Parathyroid adenoma (tissue), 2 donors: Measurements from ENCODE around the gene SUPT4H1.

Experiments used
- H2AFZ ChIP-seq: fragments of 300-600 bp; sonication (generic); one replicate; pipeline ENCODE4 v1.7.0; 2017; ENCODE audit warnings: antibody characterized with exemption, mild to moderate bottlenecking
- H3K27ac ChIP-seq: fragments of 300-600 bp; sonication (generic); one replicate; pipeline ENCODE4 v1.7.0; 2017
- H3K27me3 ChIP-seq: fragments of 300-600 bp; sonication (generic); one replicate; pipeline ENCODE4 v1.7.0; 2017; ENCODE audit warnings: low read length; ENCODE audit not compliant: control insufficient read depth, insufficient read depth
- H3K36me3 ChIP-seq: fragments of 300-600 bp; sonication (generic); one replicate; pipeline ENCODE4 v1.7.0; 2017; ENCODE audit warnings: low read length; ENCODE audit not compliant: control insufficient read depth, insufficient read depth
- H3K4me1 ChIP-seq: fragments of 300-600 bp; sonication (generic); one replicate; pipeline ENCODE4 v1.7.0; 2017; ENCODE audit warnings: control low read depth
- H3K4me2 ChIP-seq: fragments of 300-600 bp; sonication (generic); one replicate; pipeline ENCODE4 v1.7.0; 2017; ENCODE audit warnings: low read length
- H3K4me3 ChIP-seq: fragments of 300-600 bp; sonication (generic); one replicate; pipeline ENCODE4 v1.7.0; 2017; ENCODE audit warnings: low read depth, low read length
- H3K79me2 ChIP-seq: fragments of 300-600 bp; sonication (generic); one replicate; pipeline ENCODE4 v1.7.0; 2017; ENCODE audit warnings: control low read depth
- H3K9ac ChIP-seq: fragments of 300-600 bp; sonication (generic); one replicate; pipeline ENCODE4 v1.7.0; 2017; ENCODE audit warnings: mild to moderate bottlenecking
- H3K9me3 ChIP-seq: fragments of 300-600 bp; sonication (generic); one replicate; pipeline ENCODE4 v1.7.0; 2017; ENCODE audit warnings: low read length; ENCODE audit not compliant: control insufficient read depth
- TF ChIP-seq, protein P1 (sequence below): fragments of 300-600 bp; sonication (generic); IDR thresholded peaks from one replicate; pipeline ENCODE4 v1.7.0; 2017; ENCODE audit warnings: antibody characterized with exemption, mild to moderate bottlenecking
- donor health status: primary hyperparathyroidism.

The SUPT4H1 gene

DNA sequence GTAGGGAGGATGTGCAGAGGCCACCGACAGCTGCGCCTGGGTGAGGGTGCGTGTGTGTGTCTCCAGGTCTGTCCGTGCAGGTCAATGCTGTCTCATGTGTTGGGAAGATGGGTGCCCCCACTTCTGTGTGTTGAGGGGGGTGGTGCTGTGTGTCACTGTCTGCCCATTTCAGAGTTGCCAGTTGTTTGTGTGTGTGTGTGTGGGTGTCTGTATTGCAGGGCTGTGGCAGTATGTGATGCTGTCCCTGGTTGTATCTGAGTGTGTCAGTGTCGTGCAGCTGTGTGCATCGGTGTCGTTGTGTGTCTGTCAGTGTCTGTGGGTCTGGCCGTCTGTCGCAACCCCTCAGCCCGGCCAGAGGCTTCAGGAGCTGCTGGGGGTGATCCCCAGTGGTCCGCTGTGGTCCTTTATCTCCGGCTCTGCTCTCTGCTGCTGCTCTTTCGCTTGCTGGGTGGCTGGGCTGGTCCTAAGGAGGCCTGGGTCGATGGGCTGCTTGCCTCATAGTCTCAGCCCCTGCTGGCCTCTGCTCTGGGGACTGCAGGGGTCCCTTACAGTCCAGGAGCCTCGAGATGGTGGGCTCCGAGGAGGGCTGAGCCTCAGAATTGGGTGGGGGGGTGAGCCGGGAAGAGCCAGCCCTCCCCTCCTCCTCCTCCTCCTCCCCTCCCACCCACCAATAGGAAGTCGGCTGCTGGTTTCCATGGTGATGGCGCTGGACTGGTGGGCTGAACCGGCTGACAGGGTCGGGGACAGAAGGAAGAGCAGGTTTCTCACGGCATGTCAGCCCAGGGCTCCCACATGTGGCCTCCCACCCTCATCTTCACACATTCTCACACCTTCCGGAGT lies 23.6 kb downstream of the SUPT4H1 start, which contains the start of gene TSPOAP1:
Gene TSPOAP1 (minus strand): TSS at position 601 of the 840 bp plus-strand sequence. CDS start 875 bp downstream, outside the sequence.
- Histone ChIP-seq H3K4me1 (peaks cover 8% of the 10 kb centered on the region), H3K4me3 (no peak within 1 kb of the TSS), H3K9me3 (no peaks in the 10 kb centered on the region), H2AFZ (no peak within 1 kb of the TSS), H3K27me3 (no peaks in the 10 kb centered on the region), H3K79me2 (no peaks in the 10 kb centered on the region), H3K36me3 (no peaks in the 10 kb centered on the region), H3K4me2 (no peak within 1 kb of the TSS), H3K9ac (no peak within 1 kb of the TSS), H3K27ac (no peak within 1 kb of the TSS)
- TF ChIP-seq, protein P1, sequence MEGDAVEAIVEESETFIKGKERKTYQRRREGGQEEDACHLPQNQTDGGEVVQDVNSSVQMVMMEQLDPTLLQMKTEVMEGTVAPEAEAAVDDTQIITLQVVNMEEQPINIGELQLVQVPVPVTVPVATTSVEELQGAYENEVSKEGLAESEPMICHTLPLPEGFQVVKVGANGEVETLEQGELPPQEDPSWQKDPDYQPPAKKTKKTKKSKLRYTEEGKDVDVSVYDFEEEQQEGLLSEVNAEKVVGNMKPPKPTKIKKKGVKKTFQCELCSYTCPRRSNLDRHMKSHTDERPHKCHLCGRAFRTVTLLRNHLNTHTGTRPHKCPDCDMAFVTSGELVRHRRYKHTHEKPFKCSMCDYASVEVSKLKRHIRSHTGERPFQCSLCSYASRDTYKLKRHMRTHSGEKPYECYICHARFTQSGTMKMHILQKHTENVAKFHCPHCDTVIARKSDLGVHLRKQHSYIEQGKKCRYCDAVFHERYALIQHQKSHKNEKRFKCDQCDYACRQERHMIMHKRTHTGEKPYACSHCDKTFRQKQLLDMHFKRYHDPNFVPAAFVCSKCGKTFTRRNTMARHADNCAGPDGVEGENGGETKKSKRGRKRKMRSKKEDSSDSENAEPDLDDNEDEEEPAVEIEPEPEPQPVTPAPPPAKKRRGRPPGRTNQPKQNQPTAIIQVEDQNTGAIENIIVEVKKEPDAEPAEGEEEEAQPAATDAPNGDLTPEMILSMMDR: no peak

DNA sequence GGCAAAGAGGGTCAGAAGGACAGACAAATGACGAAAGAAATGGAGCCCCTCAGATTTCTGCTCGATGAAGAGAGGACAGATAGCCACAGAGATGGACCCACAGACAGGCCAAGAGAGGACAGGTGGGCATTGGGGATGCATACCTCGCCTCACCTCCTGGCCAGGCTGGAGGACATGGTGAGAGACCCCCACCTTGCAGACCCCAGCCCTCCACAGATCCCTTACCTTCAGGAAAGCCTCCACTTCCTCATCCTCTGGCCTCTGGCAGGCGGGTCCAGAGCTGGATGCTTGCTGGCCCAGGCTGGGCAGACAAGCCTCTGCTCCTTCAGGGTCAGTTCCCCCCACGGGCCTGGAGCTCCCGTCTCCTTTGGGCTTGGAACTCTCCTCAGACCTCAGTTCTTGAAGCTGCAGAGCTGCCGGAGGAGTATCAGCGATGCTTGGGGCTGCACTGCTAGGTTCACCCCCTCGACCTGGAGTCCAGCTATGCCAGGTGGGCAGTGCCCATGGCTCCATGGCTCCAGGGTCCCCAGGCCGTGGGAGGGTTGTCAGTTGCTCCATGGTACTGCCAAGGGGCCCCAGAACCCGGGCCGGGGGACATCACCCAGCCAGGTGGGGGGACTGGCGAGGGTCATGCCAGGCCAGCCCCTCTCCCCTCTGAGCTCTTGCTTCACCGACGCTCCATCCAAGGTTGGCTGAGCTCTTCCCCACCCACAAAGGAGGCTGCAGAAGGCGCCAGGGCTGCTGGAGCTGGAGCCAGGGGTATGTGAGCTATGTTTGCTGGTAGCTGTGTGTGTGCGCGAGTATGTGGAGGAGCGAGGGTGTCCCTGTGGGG lies 24.4 kb downstream of the SUPT4H1 start:
- Histone ChIP-seq H3K9ac (no peak overlapping the region), H3K4me2 (no peak overlapping the region), H3K4me1 (peaks cover 9% of the 10 kb centered on the region), H3K27me3 (no peaks in the 10 kb centered on the region), H2AFZ (no peak overlapping the region), H3K9me3 (no peaks in the 10 kb centered on the region), H3K79me2 (no peaks in the 10 kb centered on the region), H3K27ac (no peak overlapping the region), H3K4me3 (no peak overlapping the region), H3K36me3 (no peaks in the 10 kb centered on the region)
- TF ChIP-seq, protein P1: no peak

DNA sequence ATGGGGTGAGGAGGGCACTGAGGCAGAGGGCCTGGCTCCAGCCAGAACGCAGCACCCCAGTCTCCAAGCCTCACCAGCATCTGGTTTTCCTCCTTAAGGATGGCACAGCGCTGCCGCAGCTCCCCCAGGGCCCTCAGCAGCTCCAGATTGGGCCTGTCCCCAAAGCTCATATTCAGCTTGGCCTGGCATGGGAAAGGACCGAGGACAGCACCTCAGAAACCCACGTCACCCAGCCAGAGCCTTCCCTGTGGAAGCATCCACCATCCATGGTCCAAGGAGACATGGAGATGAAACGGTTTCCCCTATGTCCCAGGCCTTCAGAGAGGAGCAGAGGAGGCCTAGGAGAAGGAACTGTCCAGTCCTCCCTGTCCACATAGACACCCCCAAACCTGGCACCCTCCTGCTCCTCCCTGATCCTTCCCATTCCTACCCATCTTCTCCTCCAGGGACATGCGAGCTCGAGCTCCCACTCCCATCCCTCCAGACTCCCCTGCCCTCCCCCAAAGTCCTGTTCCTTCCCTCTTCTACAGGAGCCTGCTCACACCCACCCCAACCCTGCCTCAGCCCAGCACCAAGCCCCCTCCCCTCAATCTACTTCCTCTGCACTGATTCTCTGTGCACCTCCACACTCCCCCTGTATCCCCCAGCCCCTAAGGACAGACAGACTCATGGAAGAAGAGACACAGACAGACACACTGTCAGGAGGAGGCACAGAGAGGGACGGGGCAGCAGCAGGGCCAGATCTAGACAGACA lies 25.2 kb downstream of the SUPT4H1 start:
- no peak overlapping the region for H3K4me3 ChIP-seq
- H3K27me3 ChIP-seq: no peaks in the 10 kb centered on the region
- H3K9me3 ChIP-seq: no peaks in the 10 kb centered on the region
- H3K36me3 ChIP-seq: no peaks in the 10 kb centered on the region
- H3K27ac ChIP-seq: no peak overlapping the region
- H3K9ac ChIP-seq: no peak overlapping the region
- no peak overlapping the region for H3K4me2 ChIP-seq
- H2AFZ ChIP-seq: no peak overlapping the region
- no peaks in the 10 kb centered on the region for H3K79me2 ChIP-seq
- TF ChIP-seq, protein P1: no peak
- peaks cover 9% of the 10 kb centered on the region for H3K4me1 ChIP-seq

DNA sequence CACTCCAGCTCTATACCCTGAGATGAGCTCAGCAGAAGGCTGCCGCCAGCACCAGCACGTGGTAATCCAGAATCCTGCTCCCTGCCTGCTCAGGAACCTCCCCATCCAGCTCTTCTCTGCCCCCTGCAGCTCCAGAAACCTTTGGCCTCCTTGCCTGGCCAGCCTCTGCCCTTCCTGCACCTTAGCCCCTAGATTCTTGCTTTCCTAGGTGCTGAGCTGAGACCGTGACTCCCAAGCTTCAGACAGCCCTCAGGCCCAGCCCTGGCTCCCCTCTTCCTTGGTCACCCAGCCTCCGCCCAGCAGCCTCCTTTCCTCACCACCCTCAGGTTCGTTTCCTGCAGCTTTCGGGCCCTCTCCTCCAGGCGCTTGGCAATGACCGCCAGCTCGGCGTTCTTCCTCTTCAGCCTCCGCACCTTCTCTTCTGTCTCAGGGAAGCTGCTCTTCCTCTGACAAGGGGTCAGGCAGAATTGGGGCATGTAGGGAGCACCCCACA lies 26.0 kb downstream of the SUPT4H1 start:
- peaks cover 9% of the 10 kb centered on the region for H3K4me1 ChIP-seq
- H3K36me3 ChIP-seq: no peaks in the 10 kb centered on the region
- H3K4me2 ChIP-seq: no peak overlapping the region
- no peaks in the 10 kb centered on the region for H3K27me3 ChIP-seq
- no peak overlapping the region for H3K27ac ChIP-seq
- no peaks in the 10 kb centered on the region for H3K79me2 ChIP-seq
- TF ChIP-seq, protein P1: no peak
- no peak overlapping the region for H2AFZ ChIP-seq
- H3K4me3 ChIP-seq: no peak overlapping the region
- H3K9me3 ChIP-seq: no peaks in the 10 kb centered on the region
- no peak overlapping the region for H3K9ac ChIP-seq
